GM12873 (cell line): Measurements from ENCODE around the gene ZNHIT6.

Experiments used
- CTCF ChIP-seq: IDR thresholded peaks from 2 replicates; pipeline ENCODE4 v1.5.1; 2012; ENCODE audit warnings: low read depth, mild to moderate bottlenecking, moderate library complexity, low read length, control low read depth; ENCODE audit not compliant: insufficient read depth; ENCODE audit errors: missing control alignments

Gene ZNHIT6

GRCh38 chr1:85683292-85684025 is 24.8 kb downstream of the ZNHIT6 start:
- no peak for TF ChIP-seq CTCF

GRCh38 chr1:85681087-85681486 is 27.1 kb downstream of the ZNHIT6 start:
- TF ChIP-seq CTCF, result no peak

GRCh38 chr1:85678193-85678592 is 30.0 kb downstream of the ZNHIT6 start:
- TF ChIP-seq CTCF, result no peak

- TF ChIP-seq CTCF, result no peak
These were observed 30.6 kb downstream of the ZNHIT6 start for GRCh38 chr1:85677656-85678055.

- TF ChIP-seq CTCF, result no peak
These were observed 36.1 kb downstream of the ZNHIT6 start for GRCh38 chr1:85672031-85672660.

- TF ChIP-seq CTCF, result no peak
These were observed 42.3 kb downstream of the ZNHIT6 start for GRCh38 chr1:85665932-85666331.

- no peak for TF ChIP-seq CTCF
These were observed 44.9 kb downstream of the ZNHIT6 start for GRCh38 chr1:85663382-85663781.
